ENCODE measurements around the gene SNX21.
"Not testable (repeated sequence)": the region's sequence is repeated elsewhere in the genome, so short reads cannot be mapped to it uniquely, and the experiment has no call there.

SNX21 gene

GRCh38 chr20:45833030-45833882 is at the start of gene SNX21:
SNX21 (plus strand) TSS chr20:45833799; CDS start chr20:45833920, 121 bp downstream.
- DNase-seq (ENCODE audit: low read depth): peak; percentile 92

GRCh38 chr20:45788351-45788750 is 45.2 kb upstream of the SNX21 start:
- DNase-seq (ENCODE audit: low read depth): no peak

- no peak for DNase-seq (ENCODE audit: low read depth)
Observed at GRCh38 chr20:45792317-45793118, 41.1 kb upstream of the SNX21 start.

GRCh38 chr20:45796337-45797065 is 37.1 kb upstream of the SNX21 start:
- no peak for DNase-seq (ENCODE audit: low read depth)

- DNase-seq (ENCODE audit: low read depth): not testable (repeated sequence)
Observed at GRCh38 chr20:45797510-45797909, 36.1 kb upstream of the SNX21 start.

- DNase-seq (ENCODE audit: low read depth): not testable (repeated sequence)
Observed at GRCh38 chr20:45797955-45798354, 35.6 kb upstream of the SNX21 start.

- no peak for DNase-seq (ENCODE audit: low read depth)
Observed at GRCh38 chr20:45798935-45799642, 34.5 kb upstream of the SNX21 start.

- no peak for DNase-seq (ENCODE audit: low read depth)
Observed at GRCh38 chr20:45801851-45802250, 31.7 kb upstream of the SNX21 start.

- DNase-seq (ENCODE audit: low read depth): no peak
Observed at GRCh38 chr20:45810191-45810970, 23.2 kb upstream of the SNX21 start.

- DNase-seq (ENCODE audit: low read depth): peak; percentile 100
Observed at GRCh38 chr20:45812157-45813005, 21.2 kb upstream of the SNX21 start, which contains the start of gene UBE2C. UBE2C (plus strand) TSS chr20:45812644; CDS start chr20:45812696, 52 bp downstream.

- no peak for DNase-seq (ENCODE audit: low read depth)
Observed at GRCh38 chr20:45813006-45813340, 20.6 kb upstream of the SNX21 start.

GRCh38 chr20:45813489-45813888 is 20.1 kb upstream of the SNX21 start:
- no peak for DNase-seq (ENCODE audit: low read depth)

- no peak for DNase-seq (ENCODE audit: low read depth)
Observed at GRCh38 chr20:45814314-45814713, 19.3 kb upstream of the SNX21 start.

GRCh38 chr20:45816951-45817350 is 16.6 kb upstream of the SNX21 start:
- DNase-seq (ENCODE audit: low read depth): no peak

- DNase-seq (ENCODE audit: low read depth): no peak
Observed at GRCh38 chr20:45817376-45818194, 16.0 kb upstream of the SNX21 start.

- DNase-seq (ENCODE audit: low read depth): no peak
Observed at GRCh38 chr20:45818239-45818638, 15.4 kb upstream of the SNX21 start.

GRCh38 chr20:45819466-45819865 is 14.1 kb upstream of the SNX21 start:
- no peak for DNase-seq (ENCODE audit: low read depth)

- DNase-seq (ENCODE audit: low read depth): no peak
Observed at GRCh38 chr20:45821947-45822346, 11.7 kb upstream of the SNX21 start.

- no peak for DNase-seq (ENCODE audit: low read depth)
Observed at GRCh38 chr20:45822857-45823256, 10.7 kb upstream of the SNX21 start.

Measured in GM04504 (cell line).